ENCODE data around the gene RASSF4.

RASSF4 gene

GRCh38 chr10:44963772-44964633 is 4.4 kb downstream of the RASSF4 start:
- DNase-seq: peak in 1 of 4 experiments; percentile 53

- peak in 1 of 4 experiments; percentile 1 for DNase-seq
Measured at GRCh38 chr10:44965104-44965503, 5.5 kb downstream of the RASSF4 start.

- DNase-seq: peak in 1 of 4 experiments; percentile 3
Measured at GRCh38 chr10:44965651-44966097, 6.1 kb downstream of the RASSF4 start.

- peak; percentile 30 to 70 (median 56) for DNase-seq
Measured at GRCh38 chr10:44966129-44966815, 6.7 kb downstream of the RASSF4 start.

GRCh38 chr10:44966816-44967509 is 7.4 kb downstream of the RASSF4 start:
- peak in 2 of 4 experiments; percentile 7 to 32 for DNase-seq

GRCh38 chr10:44967616-44968015 is 8.0 kb downstream of the RASSF4 start:
- DNase-seq: peak; percentile 61 to 83 (median 73)

- DNase-seq: peak; percentile 94 to 99 (median 96)
Measured at GRCh38 chr10:44968091-44968490, 8.5 kb downstream of the RASSF4 start.

- DNase-seq: peak in 3 of 4 experiments; percentile 28 to 39 (median 33)
Measured at GRCh38 chr10:44968500-44969400, 9.1 kb downstream of the RASSF4 start.

GRCh38 chr10:44969854-44970253 is 10.3 kb downstream of the RASSF4 start:
- DNase-seq: no peak

- DNase-seq: no peak
Measured at GRCh38 chr10:44970812-44971395, 11.3 kb downstream of the RASSF4 start.

- DNase-seq: peak in 3 of 4 experiments; percentile 38 to 51 (median 49)
Measured at GRCh38 chr10:44971434-44971833, 11.8 kb downstream of the RASSF4 start.

- DNase-seq: no peak
Measured at GRCh38 chr10:44971935-44972757, 12.5 kb downstream of the RASSF4 start.

- no peak for DNase-seq
Measured at GRCh38 chr10:44972874-44973306, 13.3 kb downstream of the RASSF4 start.

GRCh38 chr10:44973323-44974081 is 13.9 kb downstream of the RASSF4 start:
- DNase-seq: peak in 3 of 4 experiments; percentile 16 to 40 (median 40)

GRCh38 chr10:44974082-44974627 is 14.6 kb downstream of the RASSF4 start:
- peak; percentile 40 to 65 (median 52) for DNase-seq

GRCh38 chr10:44974628-44975430 is 15.2 kb downstream of the RASSF4 start:
- peak; percentile 74 to 88 (median 80) for DNase-seq

- DNase-seq: no peak
Measured at GRCh38 chr10:44975431-44976331, 16.1 kb downstream of the RASSF4 start.
